ENCODE data around the gene MTSS2.

Gene MTSS2

DNA sequence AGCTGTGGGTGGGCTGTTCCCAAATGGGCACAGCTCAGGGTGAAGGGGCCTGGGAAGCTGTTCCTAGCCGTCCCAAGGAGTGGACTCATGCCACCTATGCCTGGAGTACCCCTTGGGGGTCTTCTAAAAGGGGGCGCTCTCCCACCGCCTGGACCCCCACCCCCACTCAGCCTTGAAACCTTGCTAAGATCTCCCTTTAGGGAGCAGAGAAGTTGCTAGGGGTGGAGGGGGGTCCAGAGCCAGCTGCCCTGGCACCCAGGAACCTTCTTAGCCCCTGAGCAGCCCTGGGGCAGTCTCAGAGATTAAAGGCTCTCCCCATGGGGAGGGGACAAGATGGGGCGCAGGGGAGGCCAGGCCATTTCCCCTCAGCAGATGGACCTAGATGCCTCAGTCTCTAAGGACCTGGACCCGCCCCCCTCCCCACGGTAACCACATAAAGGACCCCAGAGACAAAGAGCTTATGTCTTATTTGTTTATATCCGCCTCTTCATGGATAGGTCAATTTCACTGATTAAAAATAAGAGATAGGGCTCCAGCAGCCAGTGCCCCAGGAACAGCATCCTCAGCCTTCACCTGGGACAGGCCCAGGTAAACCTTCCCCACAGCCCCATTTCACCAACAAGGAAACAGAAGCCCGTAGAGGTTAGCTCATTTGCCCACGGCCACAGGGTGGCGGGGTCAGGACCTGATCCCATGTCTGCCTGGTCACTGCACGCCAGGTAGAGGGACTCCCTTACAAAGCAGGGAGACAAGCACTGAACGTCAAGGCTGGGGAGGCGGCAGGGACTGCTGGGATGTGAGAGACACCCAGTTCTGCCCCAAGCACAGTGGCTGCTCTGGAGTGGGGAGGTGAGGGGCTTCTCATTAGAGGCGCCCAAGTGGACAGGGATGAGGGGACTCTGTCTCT, 3.4 kb downstream of the MTSS2 start:
- H3K9ac ChIP-seq (ENCODE audit: low read length): no peak overlapping the region
- TF ChIP-seq EZH2phosphoT487 (IDR thresholded peaks at IDR 0.05; ENCODE audit: low read depth) (no peak), CTCF (IDR thresholded peaks at IDR 0.05; ENCODE audit: low read depth, low read length) (no peak)
- H3K4me3 ChIP-seq (ENCODE audit: low read length): no peak overlapping the region
- no peak overlapping the region for H3K4me2 ChIP-seq (ENCODE audit: low read length)
- H3K4me1 ChIP-seq (ENCODE audit: low read length): no peaks in the 10 kb centered on the region
- H3K27me3 ChIP-seq (ENCODE audit: low read depth, low read length): no peaks in the 10 kb centered on the region
- H3K79me2 ChIP-seq (ENCODE audit: low read length): no peaks in the 10 kb centered on the region
- no peaks in the 10 kb centered on the region for H3K36me3 ChIP-seq (replicated peaks; ENCODE audit: low read depth, low read length)
- no peak overlapping the region for H2AFZ ChIP-seq (ENCODE audit: low read depth, low read length)
- no peaks in the 10 kb centered on the region for H3K9me3 ChIP-seq (ENCODE audit: insufficient read depth, low read length)
- no peaks in the 10 kb centered on the region for H4K20me1 ChIP-seq (ENCODE audit: insufficient read depth, low read length)
- H3K27ac ChIP-seq (ENCODE audit: low read length): no peak overlapping the region

DNA sequence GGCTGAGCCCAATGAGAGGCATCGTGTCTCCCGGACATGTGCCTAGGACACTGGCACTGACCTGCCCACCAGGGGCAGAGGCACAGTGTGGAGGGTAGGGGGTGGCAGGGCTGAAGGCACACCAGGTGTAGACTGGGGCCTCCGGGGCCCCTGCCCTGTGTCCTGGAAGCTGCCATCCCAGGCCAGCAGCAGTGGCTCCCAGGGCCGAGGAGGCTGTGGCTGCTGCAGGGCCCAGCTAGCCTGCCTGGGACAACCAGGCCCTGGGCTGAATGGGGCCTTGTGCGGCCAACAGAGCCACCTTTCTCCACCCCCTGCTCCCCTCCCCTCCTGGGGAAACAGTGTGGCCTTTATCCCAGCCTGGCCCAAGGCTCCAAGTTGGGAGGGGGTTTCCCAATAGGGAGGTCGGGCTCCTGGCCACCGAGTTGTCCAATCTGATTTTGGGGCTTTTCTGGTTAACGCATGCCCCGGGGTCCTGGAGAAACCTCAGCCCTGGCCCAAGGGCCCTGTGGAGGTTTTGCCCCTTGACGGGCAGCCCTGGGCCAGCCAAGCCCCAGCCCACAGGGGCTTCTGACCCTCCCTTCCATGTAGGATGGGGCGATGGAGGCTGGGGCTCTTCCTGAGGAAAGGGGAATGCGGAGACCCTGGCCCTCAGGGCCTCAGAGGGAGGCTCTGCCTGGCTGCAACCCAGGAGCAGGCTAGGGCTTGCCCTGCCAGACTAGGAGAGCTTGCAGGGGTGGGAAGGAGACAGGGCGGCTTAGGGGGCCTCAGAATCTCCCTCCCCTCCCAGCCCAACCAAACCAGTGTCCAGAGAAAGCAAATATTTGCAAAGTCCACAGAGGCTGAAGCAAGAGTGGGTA, 4.2 kb downstream of the MTSS2 start:
- no peaks in the 10 kb centered on the region for H3K4me1 ChIP-seq (ENCODE audit: low read length)
- no peaks in the 10 kb centered on the region for H3K27me3 ChIP-seq (ENCODE audit: low read depth, low read length)
- no peaks in the 10 kb centered on the region for H3K79me2 ChIP-seq (ENCODE audit: low read length)
- H3K4me3 ChIP-seq (ENCODE audit: low read length): no peak overlapping the region
- H3K36me3 ChIP-seq (replicated peaks; ENCODE audit: low read depth, low read length): no peaks in the 10 kb centered on the region
- no peak overlapping the region for H3K4me2 ChIP-seq (ENCODE audit: low read length)
- H3K27ac ChIP-seq (ENCODE audit: low read length): no peak overlapping the region
- TF ChIP-seq EZH2phosphoT487 (IDR thresholded peaks at IDR 0.05; ENCODE audit: low read depth): no peak
- no peak for TF ChIP-seq CTCF (IDR thresholded peaks at IDR 0.05; ENCODE audit: low read depth, low read length)
- H4K20me1 ChIP-seq (ENCODE audit: insufficient read depth, low read length): no peaks in the 10 kb centered on the region
- H3K9ac ChIP-seq (ENCODE audit: low read length): no peak overlapping the region
- H3K9me3 ChIP-seq (ENCODE audit: insufficient read depth, low read length): no peaks in the 10 kb centered on the region
- H2AFZ ChIP-seq (ENCODE audit: low read depth, low read length): no peak overlapping the region

GRCh38 chr16:70680495-70681381, 5.1 kb downstream of the MTSS2 start:
- TF ChIP-seq CTCF (IDR thresholded peaks at IDR 0.05; ENCODE audit: low read depth, low read length) (no peak), EZH2phosphoT487 (IDR thresholded peaks at IDR 0.05; ENCODE audit: low read depth) (no peak)
- H3K4me3 ChIP-seq (ENCODE audit: low read length): no peak overlapping the region
- no peaks in the 10 kb centered on the region for H3K36me3 ChIP-seq (replicated peaks; ENCODE audit: low read depth, low read length)
- H3K27ac ChIP-seq (ENCODE audit: low read length): no peak overlapping the region
- no peak overlapping the region for H2AFZ ChIP-seq (ENCODE audit: low read depth, low read length)
- H3K9ac ChIP-seq (ENCODE audit: low read length): no peak overlapping the region
- no peaks in the 10 kb centered on the region for H3K4me1 ChIP-seq (ENCODE audit: low read length)
- no peaks in the 10 kb centered on the region for H3K27me3 ChIP-seq (ENCODE audit: low read depth, low read length)
- H3K9me3 ChIP-seq (ENCODE audit: insufficient read depth, low read length): no peaks in the 10 kb centered on the region
- no peaks in the 10 kb centered on the region for H4K20me1 ChIP-seq (ENCODE audit: insufficient read depth, low read length)
- no peaks in the 10 kb centered on the region for H3K79me2 ChIP-seq (ENCODE audit: low read length)
- no peak overlapping the region for H3K4me2 ChIP-seq (ENCODE audit: low read length)

Measured in OCI-LY3 (cell line).